ENCODE results near the gene IFT74. TPM values are rescaled to one million over a fixed set of nuclear protein-coding genes. Genes with fewer than 3 reads are reported as not detected.

IFT74 gene
- total RNA-seq, 1 experiment from 2014 or later: 16.2 TPM

- Mint-ChIP-seq H3K4me3 (no peak overlapping the region), H3K4me1 (no peaks in the 10 kb centered on the region), H3K9me3 (no peaks in the 10 kb centered on the region), H3K27ac (no peak overlapping the region), H3K36me3 (ENCODE audit: insufficient read depth in 1 of 3, low read depth in 3 of 3) (peaks cover 0 to 2% (median 0%) of the 10 kb centered on the region in 3 experiments; a peak in 2 of 7 replicates), H3K27me3 (ENCODE audit: low read depth) (no peaks in the 10 kb centered on the region)
- Histone ChIP-seq H2BK15ac (ENCODE audit: low read depth, low read length) (no peak overlapping the region), H3K4me1 (ENCODE audit: insufficient read depth, low read length) (no peaks in the 10 kb centered on the region), H2BK5ac (ENCODE audit: insufficient read length, low read length) (no peak overlapping the region), H4K5ac (ENCODE audit: insufficient read length, low read depth, low read length) (no peak overlapping the region), H2BK12ac (ENCODE audit: insufficient read length, low read depth, low read length) (no peak overlapping the region), H2AK5ac (ENCODE audit: insufficient read length, low read length) (no peak overlapping the region), H4K20me1 (ENCODE audit: control insufficient read depth, insufficient read depth, insufficient read length) (no peaks in the 10 kb centered on the region), H3K79me2 (ENCODE audit: insufficient read depth, low read length) (no peaks in the 10 kb centered on the region), H2BK20ac (ENCODE audit: low read depth, low read length, poor library complexity, severe bottlenecking) (no peak overlapping the region), H4K8ac (replicated peaks; ENCODE audit: insufficient read length, low read depth, low read length) (no peak overlapping the region), H3K23ac (ENCODE audit: insufficient read length, low read depth, low read length) (no peak overlapping the region), H3K27me3 (ENCODE audit: insufficient read depth, low read length) (no peaks in the 10 kb centered on the region), H3K4ac (ENCODE audit: low read depth, low read length) (no peak overlapping the region), H3T11ph (ENCODE audit: low read length) (no peak overlapping the region), H3K79me1 (ENCODE audit: insufficient read depth, low read depth, low read length, poor library complexity, severe bottlenecking) (no peaks in the 10 kb centered on the region), H2BK120ac (ENCODE audit: low read depth, low read length, poor library complexity, severe bottlenecking) (no peak overlapping the region), H3K9ac (ENCODE audit: extremely low read depth, insufficient read length, low read length) (no peak overlapping the region), H3K14ac (ENCODE audit: insufficient read depth, low read length) (no peak overlapping the region), H2AFZ (ENCODE audit: low read length) (no peak overlapping the region), H4K91ac (ENCODE audit: insufficient read length, low read depth, low read length) (no peak overlapping the region), H3K27ac (ENCODE audit: insufficient read length, low read depth, low read length) (no peak overlapping the region), H3K4me2 (ENCODE audit: insufficient read depth, insufficient read length, low read length) (no peak overlapping the region), H3K56ac (ENCODE audit: insufficient read length, low read depth, low read length) (no peak overlapping the region), H3K23me2 (ENCODE audit: insufficient read length, low read depth, low read length, poor library complexity, severe bottlenecking) (no peaks in the 10 kb centered on the region), H3K9me3 (ENCODE audit: control insufficient read depth, low read depth, low read length) (no peaks in the 10 kb centered on the region), H3K18ac (ENCODE audit: insufficient read length, low read depth, low read length) (no peak overlapping the region)
- TF ChIP-seq, protein P1, sequence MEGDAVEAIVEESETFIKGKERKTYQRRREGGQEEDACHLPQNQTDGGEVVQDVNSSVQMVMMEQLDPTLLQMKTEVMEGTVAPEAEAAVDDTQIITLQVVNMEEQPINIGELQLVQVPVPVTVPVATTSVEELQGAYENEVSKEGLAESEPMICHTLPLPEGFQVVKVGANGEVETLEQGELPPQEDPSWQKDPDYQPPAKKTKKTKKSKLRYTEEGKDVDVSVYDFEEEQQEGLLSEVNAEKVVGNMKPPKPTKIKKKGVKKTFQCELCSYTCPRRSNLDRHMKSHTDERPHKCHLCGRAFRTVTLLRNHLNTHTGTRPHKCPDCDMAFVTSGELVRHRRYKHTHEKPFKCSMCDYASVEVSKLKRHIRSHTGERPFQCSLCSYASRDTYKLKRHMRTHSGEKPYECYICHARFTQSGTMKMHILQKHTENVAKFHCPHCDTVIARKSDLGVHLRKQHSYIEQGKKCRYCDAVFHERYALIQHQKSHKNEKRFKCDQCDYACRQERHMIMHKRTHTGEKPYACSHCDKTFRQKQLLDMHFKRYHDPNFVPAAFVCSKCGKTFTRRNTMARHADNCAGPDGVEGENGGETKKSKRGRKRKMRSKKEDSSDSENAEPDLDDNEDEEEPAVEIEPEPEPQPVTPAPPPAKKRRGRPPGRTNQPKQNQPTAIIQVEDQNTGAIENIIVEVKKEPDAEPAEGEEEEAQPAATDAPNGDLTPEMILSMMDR (conservative IDR thresholded peaks at IDR 0.05): no peak
- DNase-seq: no peak
Observed at GRCh38 chr9:27041746-27042145, 85.5 kb downstream of the IFT74 start.
